ENCODE data around the gene SOBP.
"Not testable (repeated sequence)": the region's sequence is repeated elsewhere in the genome, so short reads cannot be mapped to it uniquely, and the experiment has no call there.

The SOBP gene

GRCh38 chr6:107524626-107525025 is 34.7 kb downstream of the SOBP start:
- DNase-seq, result no peak

- DNase-seq, result no peak
Observed at GRCh38 chr6:107531868-107532267, 42.0 kb downstream of the SOBP start.

DNA sequence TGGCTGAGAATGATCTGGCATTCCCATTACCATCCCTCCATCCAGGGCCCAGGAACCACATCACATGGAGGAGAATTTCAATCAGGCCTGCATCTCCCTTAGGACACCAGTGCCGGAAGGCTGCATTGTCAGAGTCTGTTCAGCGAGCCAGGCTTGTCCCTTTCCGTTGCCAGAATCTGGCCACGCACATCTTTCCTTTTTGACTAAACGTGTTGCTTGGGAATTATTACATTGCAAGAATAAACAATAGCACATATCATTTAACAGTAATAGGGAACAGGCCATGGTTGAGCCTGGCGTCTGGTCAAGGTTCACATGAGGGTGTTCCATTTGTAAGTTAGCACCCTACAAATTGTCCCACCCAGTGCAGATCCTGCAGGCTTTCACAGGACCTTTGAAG is 42.8 kb downstream of the SOBP start:
- no peak for DNase-seq

DNA sequence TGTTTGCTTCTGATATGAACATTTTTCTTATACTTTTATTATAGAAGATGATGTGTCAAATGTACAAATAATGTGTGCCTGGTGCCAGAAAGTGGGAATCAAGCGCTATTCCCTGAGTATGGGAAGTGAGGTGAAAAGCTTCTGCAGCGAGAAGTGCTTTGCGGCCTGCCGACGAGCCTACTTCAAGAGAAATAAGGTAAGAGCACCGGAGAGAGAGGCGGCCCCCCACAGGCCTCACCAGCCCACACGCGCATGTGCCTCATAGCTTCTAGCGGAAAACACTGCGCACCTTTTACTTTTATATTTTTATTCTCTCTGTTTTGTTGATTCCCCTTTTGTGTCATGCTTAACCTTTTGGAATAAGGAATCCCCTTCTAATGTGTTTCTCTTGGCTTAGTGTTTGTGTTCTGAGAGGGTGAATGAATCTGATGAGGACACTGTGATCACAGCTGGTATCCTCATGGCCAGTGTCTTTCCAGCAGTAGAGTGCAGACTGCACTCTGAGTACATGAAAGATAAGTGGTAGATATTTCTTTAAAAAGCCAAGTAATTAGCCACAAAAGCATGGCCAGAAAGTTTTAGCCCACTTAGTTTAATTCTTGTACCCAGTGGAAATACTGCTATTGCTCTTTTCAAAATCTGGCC is 43.6 kb downstream of the SOBP start:
- DNase-seq, result no peak

DNA sequence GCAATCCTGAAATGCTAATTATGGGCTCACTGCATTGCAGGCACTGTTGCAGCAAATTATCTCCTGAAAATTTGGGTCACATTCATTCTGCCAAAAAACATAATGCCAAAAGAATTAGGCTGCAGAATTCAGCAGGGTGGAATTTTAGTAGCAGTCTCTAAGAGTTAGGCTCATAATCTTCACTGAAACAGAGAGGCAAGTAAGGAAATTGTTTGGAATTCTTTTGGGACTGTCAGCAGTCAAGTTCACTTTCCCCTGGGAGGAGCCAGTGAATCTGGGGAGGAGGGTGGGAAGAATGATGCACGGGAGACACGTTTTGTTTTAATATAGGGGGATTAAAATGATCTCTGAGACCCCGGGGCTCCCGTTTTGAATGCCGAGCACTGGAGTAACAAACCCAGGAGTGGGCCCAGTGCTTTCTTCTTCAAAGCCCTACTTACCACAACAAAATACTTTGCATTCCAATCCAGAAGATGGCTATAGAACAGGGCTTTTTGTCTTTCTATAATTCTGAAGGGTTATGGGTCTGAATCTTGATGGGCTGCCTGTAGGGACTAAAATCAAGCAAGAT is 44.7 kb downstream of the SOBP start:
- no peak for DNase-seq

- DNase-seq, result no peak
Observed at GRCh38 chr6:107535626-107536025, 45.7 kb downstream of the SOBP start.

- DNase-seq, result no peak
Observed at GRCh38 chr6:107536180-107536961, 46.5 kb downstream of the SOBP start.

DNA sequence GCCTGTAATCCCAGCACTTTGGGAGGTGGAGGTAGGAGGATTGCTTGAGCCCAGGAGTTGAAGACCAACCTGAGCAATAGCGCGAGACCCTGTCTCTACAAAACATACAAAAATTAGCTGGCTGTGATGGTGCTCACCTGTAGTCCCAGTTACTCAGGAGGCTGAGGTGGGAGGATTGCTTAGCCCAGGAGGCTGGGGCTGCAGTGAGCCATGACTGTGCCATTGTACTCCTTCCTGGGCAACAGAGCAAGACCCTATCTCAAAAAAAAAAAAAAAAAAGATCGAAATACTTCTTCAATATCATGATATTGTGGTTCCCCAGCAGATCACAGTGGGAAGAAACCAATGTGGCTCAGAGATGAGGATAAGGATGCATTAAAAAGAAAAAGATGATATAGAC is 47.6 kb downstream of the SOBP start:
- no peak for DNase-seq

GRCh38 chr6:107538856-107539387 is 49.0 kb downstream of the SOBP start:
- no peak for DNase-seq

DNA sequence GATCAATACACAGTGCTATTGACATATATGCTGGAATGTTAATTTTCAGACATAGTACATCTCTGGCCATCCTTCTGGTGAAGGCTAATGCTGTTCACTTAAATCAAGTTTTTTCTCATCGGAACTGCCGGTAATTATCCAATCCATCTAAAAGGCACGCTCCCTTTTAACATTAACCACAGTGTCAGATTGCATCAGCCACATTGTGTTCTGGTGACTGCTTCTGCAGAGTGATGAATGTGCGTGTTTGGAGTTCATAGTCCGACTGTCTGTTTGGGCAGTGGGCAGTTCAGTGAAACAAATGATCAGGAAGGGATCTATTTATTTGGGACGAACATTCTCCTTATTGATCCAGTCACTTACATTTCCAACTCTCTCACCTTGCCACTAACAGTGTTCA is 49.5 kb downstream of the SOBP start:
- DNase-seq, result no peak

- no peak for DNase-seq
Observed at GRCh38 chr6:107539849-107540464, 50.0 kb downstream of the SOBP start.

- DNase-seq, result no peak
Observed at GRCh38 chr6:107540465-107540857, 50.5 kb downstream of the SOBP start.

DNA sequence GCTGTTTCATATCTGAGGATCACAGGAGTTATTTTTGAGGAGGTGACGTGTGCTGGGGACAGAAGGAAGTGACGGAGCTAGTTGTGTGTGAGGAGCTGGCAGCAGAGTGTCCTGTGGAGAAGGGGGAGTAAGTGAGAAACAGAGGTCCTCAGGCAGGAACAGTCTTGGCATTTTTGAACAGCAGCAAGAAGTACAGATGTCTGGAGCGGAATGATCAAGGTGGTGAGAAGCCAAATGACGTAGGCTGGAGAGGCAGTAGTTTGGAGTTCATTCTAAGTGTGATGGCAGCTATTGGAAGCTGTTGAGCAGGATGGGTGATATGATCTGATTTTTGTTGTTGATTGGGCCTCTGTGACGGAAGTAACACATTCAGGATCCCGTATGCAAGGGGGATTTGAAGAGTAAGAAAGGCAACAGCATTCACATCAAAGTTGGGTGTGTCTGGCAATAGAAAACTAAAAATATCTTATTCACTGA is 52.3 kb downstream of the SOBP start:
- no peak for DNase-seq

- no peak for DNase-seq
Observed at GRCh38 chr6:107543088-107543487, 53.2 kb downstream of the SOBP start.

- no peak for DNase-seq
Observed at GRCh38 chr6:107543567-107543966, 53.6 kb downstream of the SOBP start.

DNA sequence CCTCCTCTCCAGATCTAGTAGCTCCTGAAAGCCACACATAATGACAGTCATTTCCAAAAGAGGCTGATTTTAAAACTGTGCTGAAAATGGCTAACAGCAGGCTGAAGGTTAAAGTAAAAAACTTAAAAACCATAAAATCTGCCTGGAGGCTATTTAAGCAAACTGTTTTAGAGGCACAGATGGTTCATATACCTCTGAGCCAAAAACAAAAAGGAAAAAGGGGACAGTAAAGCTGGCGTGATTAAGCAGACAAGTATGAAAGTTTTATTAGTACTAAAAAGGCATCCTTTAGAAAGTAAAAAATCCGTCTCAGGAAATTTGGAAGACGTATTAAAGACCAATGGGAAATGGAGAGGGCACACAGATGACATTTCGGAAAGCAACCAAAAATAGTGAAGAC is 55.8 kb downstream of the SOBP start:
- DNase-seq, result no peak

DNA sequence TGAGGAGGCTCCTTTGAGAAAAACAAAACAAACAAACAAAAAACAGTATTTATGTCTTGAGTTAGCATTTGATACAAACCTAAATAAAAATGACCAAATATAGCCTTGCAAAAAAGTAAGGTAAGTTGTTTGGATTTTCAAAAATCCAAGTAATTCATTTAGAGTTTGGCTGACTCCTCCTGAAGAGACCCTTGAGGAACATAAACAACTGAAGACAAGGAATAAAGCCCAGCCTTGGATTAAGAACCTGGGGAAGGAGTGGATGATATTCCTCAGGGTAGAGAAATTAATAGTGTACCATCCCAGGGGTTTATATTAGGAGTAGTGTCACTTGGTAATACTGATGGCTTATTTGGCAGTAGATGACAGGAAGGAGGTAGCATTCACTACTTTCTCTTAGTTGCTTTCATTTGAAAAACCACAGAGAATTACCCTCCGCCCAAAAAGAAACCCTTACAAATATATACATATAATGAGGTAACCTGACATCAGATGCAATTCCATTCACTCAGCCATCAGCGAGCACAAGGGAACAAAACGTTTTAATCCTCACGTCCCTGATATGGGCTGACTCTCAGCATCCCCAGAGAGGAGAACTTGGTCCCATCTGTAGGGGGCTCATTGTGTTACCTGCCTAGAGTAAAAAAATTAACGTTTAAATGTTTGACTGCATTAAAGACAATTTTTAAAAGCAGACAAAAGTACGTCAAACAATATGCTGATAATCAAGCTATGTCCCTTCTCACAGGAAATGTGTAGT is 57.0 kb downstream of the SOBP start:
- DNase-seq, result no peak

DNA sequence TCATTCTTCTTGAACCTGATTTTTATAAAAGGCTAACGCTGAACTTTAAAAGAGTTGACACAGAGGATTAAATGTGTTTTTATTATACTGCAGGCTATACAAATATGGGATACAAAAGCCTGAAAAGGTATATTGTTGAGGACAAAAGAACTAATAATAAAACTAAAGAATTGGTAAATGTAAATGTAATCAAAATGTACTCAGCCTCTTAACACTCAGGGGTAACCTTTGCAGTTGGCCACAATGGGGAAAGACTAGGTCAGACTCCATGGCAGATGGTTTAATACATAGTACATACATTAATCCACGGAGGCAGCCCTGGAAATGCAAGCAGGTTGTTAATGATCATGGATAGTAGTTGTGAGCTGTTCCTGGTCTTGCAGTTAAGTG is 57.5 kb downstream of the SOBP start:
- DNase-seq, result no peak

DNA sequence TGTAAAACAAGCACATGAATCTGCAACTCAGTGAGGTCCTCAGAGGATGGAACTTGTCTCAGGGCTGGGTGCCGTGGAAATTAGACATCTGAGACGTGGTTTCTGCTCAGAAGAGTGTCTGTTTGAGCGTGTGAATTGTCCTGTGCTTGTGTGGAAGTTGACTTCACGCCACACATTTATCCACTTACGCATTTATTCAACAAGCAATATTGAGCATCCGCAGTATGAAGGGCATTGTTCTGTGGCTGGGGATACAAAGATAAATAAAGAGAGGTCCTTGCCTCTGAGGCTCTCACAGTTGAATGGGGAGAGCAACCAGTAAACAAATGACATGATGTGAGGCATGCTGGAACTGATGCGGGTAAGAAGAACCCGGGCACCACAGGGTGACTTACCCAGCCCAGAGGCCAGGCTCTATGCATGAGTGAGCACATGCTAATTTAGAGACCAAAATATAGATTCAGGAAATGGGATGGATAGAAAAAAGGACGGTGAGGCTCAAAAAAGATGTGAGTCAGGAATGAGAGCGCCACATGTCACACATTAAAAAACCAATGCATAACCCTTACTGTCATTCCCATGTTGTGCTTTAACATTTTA is 60.4 kb downstream of the SOBP start:
- no peak for DNase-seq

- no peak for DNase-seq
Observed at GRCh38 chr6:107550906-107551305, 61.0 kb downstream of the SOBP start.

- not testable (repeated sequence) for DNase-seq
Observed at GRCh38 chr6:107553121-107553520, 63.2 kb downstream of the SOBP start.

- no peak for DNase-seq
Observed at GRCh38 chr6:107554326-107554725, 64.4 kb downstream of the SOBP start.

All from NCI-H446 (cell line).